ENCODE results near the gene OPHN1.

OPHN1 gene

DNA sequence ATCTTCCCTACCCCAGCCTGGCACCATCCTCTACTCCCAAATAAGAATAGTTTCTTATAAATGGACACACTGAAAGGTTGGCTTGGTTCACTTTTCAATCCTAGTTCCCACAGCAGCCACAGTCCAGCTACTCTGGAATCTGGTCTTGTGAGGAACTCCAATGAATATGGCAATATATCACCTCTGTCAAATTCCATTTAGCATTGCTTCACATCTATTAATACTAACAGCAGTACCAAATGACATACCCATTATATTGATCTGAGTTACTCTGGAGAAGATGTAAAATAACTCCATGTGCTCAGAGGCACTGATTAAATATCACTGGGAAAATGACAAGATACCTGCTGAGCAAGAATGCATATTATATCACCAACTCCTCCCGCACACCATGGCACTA is 8.6 kb downstream of the OPHN1 start:
- no peaks in the 10 kb centered on the region for H3K9me2 ChIP-seq (replicated peaks; ENCODE audit: control insufficient read depth, low read length)
- H3K79me2 ChIP-seq (ENCODE audit: control insufficient read depth, low read length): no peaks in the 10 kb centered on the region
- TF ChIP-seq, protein P1, sequence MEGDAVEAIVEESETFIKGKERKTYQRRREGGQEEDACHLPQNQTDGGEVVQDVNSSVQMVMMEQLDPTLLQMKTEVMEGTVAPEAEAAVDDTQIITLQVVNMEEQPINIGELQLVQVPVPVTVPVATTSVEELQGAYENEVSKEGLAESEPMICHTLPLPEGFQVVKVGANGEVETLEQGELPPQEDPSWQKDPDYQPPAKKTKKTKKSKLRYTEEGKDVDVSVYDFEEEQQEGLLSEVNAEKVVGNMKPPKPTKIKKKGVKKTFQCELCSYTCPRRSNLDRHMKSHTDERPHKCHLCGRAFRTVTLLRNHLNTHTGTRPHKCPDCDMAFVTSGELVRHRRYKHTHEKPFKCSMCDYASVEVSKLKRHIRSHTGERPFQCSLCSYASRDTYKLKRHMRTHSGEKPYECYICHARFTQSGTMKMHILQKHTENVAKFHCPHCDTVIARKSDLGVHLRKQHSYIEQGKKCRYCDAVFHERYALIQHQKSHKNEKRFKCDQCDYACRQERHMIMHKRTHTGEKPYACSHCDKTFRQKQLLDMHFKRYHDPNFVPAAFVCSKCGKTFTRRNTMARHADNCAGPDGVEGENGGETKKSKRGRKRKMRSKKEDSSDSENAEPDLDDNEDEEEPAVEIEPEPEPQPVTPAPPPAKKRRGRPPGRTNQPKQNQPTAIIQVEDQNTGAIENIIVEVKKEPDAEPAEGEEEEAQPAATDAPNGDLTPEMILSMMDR (IDR thresholded peaks at IDR 0.05; ENCODE audit: low read depth, low read length, poor library complexity, severe bottlenecking): no peak
- TF ChIP-seq EZH2phosphoT487 (IDR thresholded peaks at IDR 0.05; ENCODE audit: borderline replicate concordance, low read length): no peak
- no peaks in the 10 kb centered on the region for H3F3A ChIP-seq (ENCODE audit: control insufficient read depth, insufficient read depth)
- H3K4me2 ChIP-seq (ENCODE audit: low read length): no peak overlapping the region
- H4K20me1 ChIP-seq (ENCODE audit: control insufficient read depth, insufficient read depth, low read depth, low read length): no peaks in the 10 kb centered on the region
- H3K9me3 ChIP-seq (ENCODE audit: control insufficient read depth, insufficient read depth, low read length): no peaks in the 10 kb centered on the region
- H3K36me3 ChIP-seq (ENCODE audit: control insufficient read depth, low read length): no peaks in the 10 kb centered on the region
- no peak overlapping the region for H3K4me3 ChIP-seq (ENCODE audit: low read length)
- H3K4me1 ChIP-seq (ENCODE audit: control insufficient read depth, low read length): no peaks in the 10 kb centered on the region
- H3K27me3 ChIP-seq (ENCODE audit: control insufficient read depth, low read length): no peaks in the 10 kb centered on the region
- no peak overlapping the region for H3K27ac ChIP-seq (ENCODE audit: low read depth, low read length)

DNA sequence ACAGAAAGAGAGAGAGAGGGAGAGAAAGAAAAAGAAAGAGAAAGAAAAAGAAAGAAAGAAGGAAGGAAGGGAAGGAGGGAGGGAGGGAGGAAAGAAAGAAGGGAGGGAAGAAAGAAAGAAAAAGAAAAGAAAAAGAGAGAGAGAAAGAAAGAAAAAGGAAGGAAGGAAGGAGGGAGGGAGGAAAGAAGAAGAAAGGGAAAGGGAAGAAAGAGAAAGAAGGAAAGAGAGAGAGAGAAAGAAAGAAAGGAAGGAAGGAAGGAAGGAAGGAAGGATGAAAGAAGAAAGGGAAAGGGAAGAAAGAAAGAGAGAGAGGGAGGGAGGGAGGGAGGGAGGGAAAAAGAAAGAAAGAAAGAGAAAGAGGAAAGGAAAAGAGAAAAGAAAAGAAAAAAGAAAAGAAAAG is 10.8 kb downstream of the OPHN1 start:
- no peaks in the 10 kb centered on the region for H3K79me2 ChIP-seq (ENCODE audit: control insufficient read depth, low read length)
- H3K4me2 ChIP-seq (ENCODE audit: low read length): no peak overlapping the region
- no peaks in the 10 kb centered on the region for H3K4me1 ChIP-seq (ENCODE audit: control insufficient read depth, low read length)
- no peak overlapping the region for H3K4me3 ChIP-seq (ENCODE audit: low read length)
- no peaks in the 10 kb centered on the region for H3K9me3 ChIP-seq (ENCODE audit: control insufficient read depth, insufficient read depth, low read length)
- no peaks in the 10 kb centered on the region for H4K20me1 ChIP-seq (ENCODE audit: control insufficient read depth, insufficient read depth, low read depth, low read length)
- no peak for TF ChIP-seq EZH2phosphoT487 (IDR thresholded peaks at IDR 0.05; ENCODE audit: borderline replicate concordance, low read length)
- TF ChIP-seq, protein P1 (IDR thresholded peaks at IDR 0.05; ENCODE audit: low read depth, low read length, poor library complexity, severe bottlenecking): no peak
- H3K36me3 ChIP-seq (ENCODE audit: control insufficient read depth, low read length): no peaks in the 10 kb centered on the region
- H3F3A ChIP-seq (ENCODE audit: control insufficient read depth, insufficient read depth): no peaks in the 10 kb centered on the region
- H3K27me3 ChIP-seq (ENCODE audit: control insufficient read depth, low read length): no peaks in the 10 kb centered on the region
- H3K9me2 ChIP-seq (replicated peaks; ENCODE audit: control insufficient read depth, low read length): no peaks in the 10 kb centered on the region
- H3K27ac ChIP-seq (ENCODE audit: low read depth, low read length): no peak overlapping the region

DNA sequence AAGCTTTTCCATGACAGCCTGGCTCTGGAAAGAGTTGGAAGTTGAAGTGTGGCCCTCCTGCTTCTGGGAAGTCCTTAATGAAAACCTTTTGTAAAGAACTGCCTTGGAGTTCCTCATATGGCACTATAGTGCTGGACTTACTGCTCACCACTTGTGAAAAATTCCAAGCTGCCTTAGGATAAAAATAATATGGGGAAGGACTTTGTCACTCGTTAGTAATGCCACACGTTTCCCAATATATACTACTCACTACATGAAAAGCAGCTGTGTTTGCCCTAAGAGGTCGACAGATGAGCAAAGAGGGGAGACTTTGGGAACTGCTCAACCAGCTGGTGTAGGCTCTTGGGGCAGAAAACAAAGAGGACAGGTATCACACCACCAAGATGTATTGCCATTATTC is 11.7 kb downstream of the OPHN1 start:
- Histone ChIP-seq H3K27me3 (ENCODE audit: control insufficient read depth, low read length) (no peaks in the 10 kb centered on the region), H3K27ac (ENCODE audit: low read depth, low read length) (no peak overlapping the region), H3K4me1 (ENCODE audit: control insufficient read depth, low read length) (no peaks in the 10 kb centered on the region), H3K36me3 (ENCODE audit: control insufficient read depth, low read length) (no peaks in the 10 kb centered on the region), H3K9me3 (ENCODE audit: control insufficient read depth, insufficient read depth, low read length) (no peaks in the 10 kb centered on the region), H3K79me2 (ENCODE audit: control insufficient read depth, low read length) (no peaks in the 10 kb centered on the region), H3K4me3 (ENCODE audit: low read length) (no peak overlapping the region), H3F3A (ENCODE audit: control insufficient read depth, insufficient read depth) (no peaks in the 10 kb centered on the region), H4K20me1 (ENCODE audit: control insufficient read depth, insufficient read depth, low read depth, low read length) (no peaks in the 10 kb centered on the region), H3K9me2 (replicated peaks; ENCODE audit: control insufficient read depth, low read length) (no peaks in the 10 kb centered on the region), H3K4me2 (ENCODE audit: low read length) (no peak overlapping the region)
- TF ChIP-seq, protein P1 (IDR thresholded peaks at IDR 0.05; ENCODE audit: low read depth, low read length, poor library complexity, severe bottlenecking): no peak
- TF ChIP-seq EZH2phosphoT487 (IDR thresholded peaks at IDR 0.05; ENCODE audit: borderline replicate concordance, low read length): no peak

DNA sequence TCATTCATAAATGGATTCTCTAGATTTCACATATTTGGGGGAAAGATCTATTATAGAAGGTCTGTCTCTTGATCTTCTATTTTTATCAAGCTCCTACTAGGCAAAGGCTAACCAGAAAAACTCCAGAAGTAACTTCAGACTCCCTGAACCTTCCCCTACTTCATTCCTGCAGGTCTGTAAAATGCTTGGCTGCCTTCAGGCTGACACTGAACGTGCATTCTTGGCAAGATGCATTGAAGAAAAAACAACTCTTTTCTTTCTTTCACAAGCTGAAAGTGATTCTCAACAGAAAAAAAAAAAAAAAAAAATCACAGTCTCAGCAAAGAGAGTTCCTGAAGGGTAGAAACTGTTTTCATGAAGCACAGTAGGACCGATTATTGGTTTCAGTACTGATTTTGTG is 12.7 kb downstream of the OPHN1 start:
- H4K20me1 ChIP-seq (ENCODE audit: control insufficient read depth, insufficient read depth, low read depth, low read length): no peaks in the 10 kb centered on the region
- no peak overlapping the region for H3K27ac ChIP-seq (ENCODE audit: low read depth, low read length)
- no peaks in the 10 kb centered on the region for H3K9me3 ChIP-seq (ENCODE audit: control insufficient read depth, insufficient read depth, low read length)
- H3K4me3 ChIP-seq (ENCODE audit: low read length): no peak overlapping the region
- no peaks in the 10 kb centered on the region for H3K79me2 ChIP-seq (ENCODE audit: control insufficient read depth, low read length)
- no peaks in the 10 kb centered on the region for H3K36me3 ChIP-seq (ENCODE audit: control insufficient read depth, low read length)
- no peaks in the 10 kb centered on the region for H3K27me3 ChIP-seq (ENCODE audit: control insufficient read depth, low read length)
- no peaks in the 10 kb centered on the region for H3F3A ChIP-seq (ENCODE audit: control insufficient read depth, insufficient read depth)
- no peak overlapping the region for H3K4me2 ChIP-seq (ENCODE audit: low read length)
- no peak for TF ChIP-seq EZH2phosphoT487 (IDR thresholded peaks at IDR 0.05; ENCODE audit: borderline replicate concordance, low read length)
- TF ChIP-seq, protein P1 (IDR thresholded peaks at IDR 0.05; ENCODE audit: low read depth, low read length, poor library complexity, severe bottlenecking): no peak
- H3K4me1 ChIP-seq (ENCODE audit: control insufficient read depth, low read length): no peaks in the 10 kb centered on the region
- H3K9me2 ChIP-seq (replicated peaks; ENCODE audit: control insufficient read depth, low read length): no peaks in the 10 kb centered on the region

Data from DOHH2 (cell line).